ENCODE data around the gene ARL10.
"Not testable (repeated sequence)": the region's sequence is repeated elsewhere in the genome, so short reads cannot be mapped to it uniquely, and the experiment has no call there.

Gene ARL10

DNA sequence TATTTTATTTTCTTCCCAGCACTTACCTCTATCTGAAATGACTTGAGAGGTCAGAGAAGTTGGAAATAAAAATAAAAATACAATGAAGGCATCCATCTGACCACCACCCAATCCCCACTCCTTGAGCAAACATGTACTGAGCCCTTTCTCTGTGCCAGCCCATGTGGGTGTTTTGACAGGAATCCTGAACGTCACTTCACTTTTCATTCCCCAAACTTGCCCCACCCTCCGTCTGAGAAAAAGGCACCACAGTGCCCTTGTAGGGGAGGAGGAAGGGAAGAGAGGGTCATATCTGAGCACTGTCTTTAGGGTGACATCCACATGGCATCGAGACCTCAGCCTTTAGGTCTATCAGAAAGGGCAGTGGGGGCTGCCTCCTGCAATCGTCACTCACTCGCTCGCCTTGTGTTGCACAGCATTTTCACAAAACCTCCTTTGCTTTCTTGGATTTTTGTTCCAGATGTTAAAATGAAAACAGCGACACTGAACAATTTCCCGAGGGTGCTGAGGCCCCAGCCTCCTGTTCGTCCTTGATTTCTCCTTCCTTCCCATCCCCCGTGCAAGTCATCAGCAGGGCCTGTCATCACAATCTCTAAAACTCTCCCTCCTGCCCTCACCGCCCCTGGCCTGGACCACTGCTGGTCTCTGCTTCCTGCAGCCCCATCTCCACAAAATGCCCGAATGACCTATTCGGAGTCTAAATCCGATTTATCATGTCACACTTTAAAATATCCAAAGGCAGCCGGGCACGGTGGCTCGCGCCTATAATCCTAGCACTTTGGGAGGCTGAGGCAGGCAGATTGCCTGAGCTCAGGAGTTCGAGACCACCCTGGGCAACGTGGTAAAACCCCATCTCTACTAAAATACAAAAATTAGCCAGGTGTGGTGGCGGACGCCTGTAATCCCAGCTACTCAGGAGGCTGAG is 36.3 kb downstream of the ARL10 start:
- Histone ChIP-seq H3K4me3 (ENCODE audit: low read depth, low read length) (no peak overlapping the region), H3K27ac (no peak overlapping the region), H3K27me3 (replicated peaks) (no peaks in the 10 kb centered on the region), H3K36me3 (replicated peaks) (peaks cover 9% of the 10 kb centered on the region)
- TF ChIP-seq, protein P1, sequence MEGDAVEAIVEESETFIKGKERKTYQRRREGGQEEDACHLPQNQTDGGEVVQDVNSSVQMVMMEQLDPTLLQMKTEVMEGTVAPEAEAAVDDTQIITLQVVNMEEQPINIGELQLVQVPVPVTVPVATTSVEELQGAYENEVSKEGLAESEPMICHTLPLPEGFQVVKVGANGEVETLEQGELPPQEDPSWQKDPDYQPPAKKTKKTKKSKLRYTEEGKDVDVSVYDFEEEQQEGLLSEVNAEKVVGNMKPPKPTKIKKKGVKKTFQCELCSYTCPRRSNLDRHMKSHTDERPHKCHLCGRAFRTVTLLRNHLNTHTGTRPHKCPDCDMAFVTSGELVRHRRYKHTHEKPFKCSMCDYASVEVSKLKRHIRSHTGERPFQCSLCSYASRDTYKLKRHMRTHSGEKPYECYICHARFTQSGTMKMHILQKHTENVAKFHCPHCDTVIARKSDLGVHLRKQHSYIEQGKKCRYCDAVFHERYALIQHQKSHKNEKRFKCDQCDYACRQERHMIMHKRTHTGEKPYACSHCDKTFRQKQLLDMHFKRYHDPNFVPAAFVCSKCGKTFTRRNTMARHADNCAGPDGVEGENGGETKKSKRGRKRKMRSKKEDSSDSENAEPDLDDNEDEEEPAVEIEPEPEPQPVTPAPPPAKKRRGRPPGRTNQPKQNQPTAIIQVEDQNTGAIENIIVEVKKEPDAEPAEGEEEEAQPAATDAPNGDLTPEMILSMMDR (IDR thresholded peaks at IDR 0.05; ENCODE audit: low read depth, low read length, missing control alignments): no peak
- no peak for DNase-seq
- in situ Hi-C loops (cut with HindIII; ENCODE audit: low pct_ligation_motif_present, low sequenced_read_pairs): no loop called here

DNA sequence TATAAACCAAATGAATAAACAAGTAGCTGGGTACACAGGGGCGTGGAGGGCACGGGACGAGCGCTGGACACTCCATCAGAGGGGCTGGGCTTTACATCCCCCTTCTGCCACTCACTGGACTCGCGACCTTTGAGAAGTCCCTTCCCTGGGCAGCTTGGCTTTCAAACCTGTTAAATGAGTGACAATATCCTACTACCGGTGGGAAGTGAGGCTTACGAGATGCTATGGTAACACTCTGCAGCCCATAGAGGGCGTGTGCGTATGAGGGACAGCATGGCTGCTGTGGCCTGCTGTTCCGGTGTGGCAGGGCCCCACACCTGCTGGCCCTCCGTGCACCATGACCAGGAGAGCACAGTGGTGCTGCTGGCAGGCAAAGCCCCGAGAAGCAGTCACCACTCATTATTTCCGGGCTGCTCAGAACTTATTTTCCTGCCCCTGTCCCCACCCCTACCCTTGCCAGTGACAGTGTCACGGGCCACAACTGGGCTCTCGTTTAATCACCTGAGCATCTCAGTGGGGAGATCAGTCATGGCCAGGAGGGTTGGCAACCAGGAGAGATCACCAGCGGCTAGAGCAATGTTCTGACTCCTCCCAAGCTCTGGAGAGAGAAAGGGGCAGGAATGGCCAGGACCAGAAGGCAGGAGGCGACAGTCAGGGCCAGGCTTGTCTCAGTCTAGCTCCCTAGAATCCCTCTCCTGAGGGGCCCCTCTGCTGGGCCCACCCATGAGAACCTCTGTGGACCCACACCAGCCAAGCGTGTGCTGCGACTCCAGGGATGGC is 40.6 kb downstream of the ARL10 start:
- Histone ChIP-seq H3K27ac (no peak overlapping the region), H3K36me3 (replicated peaks) (peaks cover 14% of the 10 kb centered on the region), H3K27me3 (replicated peaks) (no peaks in the 10 kb centered on the region), H3K4me3 (ENCODE audit: low read depth, low read length) (no peak overlapping the region)
- no peak for DNase-seq
- TF ChIP-seq, protein P1 (IDR thresholded peaks at IDR 0.05; ENCODE audit: low read depth, low read length, missing control alignments): peak; percentile 30
- in situ Hi-C loops (cut with HindIII; ENCODE audit: low pct_ligation_motif_present, low sequenced_read_pairs): no loop called here

DNA sequence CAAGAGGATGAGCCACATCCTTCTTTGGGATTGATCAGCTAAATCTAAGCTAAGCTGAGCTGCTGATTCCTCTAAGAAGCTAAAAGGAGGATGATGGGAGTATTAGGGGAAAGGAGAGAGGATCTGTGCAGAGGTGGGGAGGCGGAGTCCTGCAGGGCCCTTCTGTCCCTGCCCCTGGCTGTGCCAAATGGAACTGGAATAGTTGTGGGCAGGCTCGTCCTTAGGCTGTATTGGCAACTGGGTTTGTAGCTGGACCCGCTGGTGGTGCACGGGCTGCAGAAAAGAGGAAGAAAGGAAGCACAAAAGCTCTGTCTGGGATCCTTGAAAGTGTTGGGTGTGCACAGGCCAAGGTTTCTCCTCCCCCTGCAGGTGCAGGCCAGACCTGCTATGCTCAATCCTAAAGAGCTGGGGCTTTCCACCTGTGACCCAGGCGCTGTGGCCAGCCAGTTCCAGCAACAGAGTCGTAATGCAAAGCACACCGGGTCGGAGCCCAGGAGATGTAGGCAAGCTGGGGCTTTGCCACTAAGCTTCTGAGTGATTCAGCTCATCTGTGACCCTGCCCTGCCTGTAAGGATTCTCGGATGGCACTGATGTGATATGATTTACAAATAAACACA is 41.3 kb downstream of the ARL10 start:
- in situ Hi-C loops (cut with HindIII; ENCODE audit: low pct_ligation_motif_present, low sequenced_read_pairs): no loop called here
- no peaks in the 10 kb centered on the region for H3K27me3 ChIP-seq (replicated peaks)
- TF ChIP-seq, protein P1 (IDR thresholded peaks at IDR 0.05; ENCODE audit: low read depth, low read length, missing control alignments): no peak
- H3K4me3 ChIP-seq (ENCODE audit: low read depth, low read length): no peak overlapping the region
- H3K36me3 ChIP-seq (replicated peaks): peaks cover 14% of the 10 kb centered on the region
- H3K27ac ChIP-seq: no peak overlapping the region
- no peak for DNase-seq

DNA sequence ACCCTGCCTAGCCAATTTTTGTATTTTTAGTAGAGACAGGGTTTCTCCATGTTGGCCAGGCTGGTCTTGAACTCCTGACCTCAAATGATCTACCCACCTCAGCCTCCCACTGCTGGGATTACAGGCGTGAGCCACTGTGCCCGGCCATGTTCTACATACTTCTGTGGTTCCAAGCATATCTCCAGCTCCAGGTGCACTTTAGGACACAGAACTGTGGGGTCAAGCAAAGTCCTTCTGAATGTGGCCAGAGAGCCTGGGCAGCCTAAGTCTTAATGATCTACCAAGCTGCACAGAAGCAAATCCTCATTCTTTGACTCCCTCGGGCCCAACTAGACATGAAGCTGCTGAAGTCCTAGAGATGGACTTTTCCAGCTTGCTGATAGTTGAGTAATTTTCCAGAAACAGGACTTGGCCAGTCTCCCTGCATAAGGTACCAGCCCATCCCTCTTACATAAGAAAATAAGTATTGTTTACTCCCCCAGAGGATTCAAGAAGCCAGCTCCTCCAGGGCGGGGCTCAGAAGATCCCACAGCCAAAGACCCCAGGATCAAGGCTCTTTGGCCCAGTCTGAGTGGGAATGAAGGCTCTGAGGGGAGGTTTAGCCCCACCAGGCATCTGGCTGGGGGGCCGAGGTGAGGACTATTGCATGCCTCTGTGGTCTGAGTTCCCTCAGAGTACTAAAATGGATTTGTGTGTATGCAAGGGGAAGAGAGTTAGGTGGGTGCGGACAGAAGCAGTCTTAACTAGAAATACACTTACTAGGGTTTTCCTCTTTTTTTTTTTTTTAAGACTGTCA is 42.4 kb downstream of the ARL10 start:
- TF ChIP-seq, protein P1 (IDR thresholded peaks at IDR 0.05; ENCODE audit: low read depth, low read length, missing control alignments): no peak
- peaks cover 14% of the 10 kb centered on the region for H3K36me3 ChIP-seq (replicated peaks)

DNA sequence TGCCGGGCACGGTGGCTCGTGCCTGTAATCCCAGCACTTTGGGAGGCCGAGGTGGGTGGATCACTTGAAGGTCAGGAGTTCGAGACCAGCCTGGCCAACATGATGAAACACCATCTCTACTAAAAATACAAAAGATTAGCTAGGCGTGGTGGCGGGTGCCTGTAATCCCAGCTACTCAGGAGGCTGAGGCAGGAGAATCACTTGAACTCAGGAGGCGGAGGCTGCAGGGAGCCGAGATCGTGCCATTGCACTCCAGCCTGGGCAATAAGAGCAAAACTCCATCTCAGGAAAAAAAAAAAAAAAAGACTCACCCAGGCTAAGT is 42.9 kb downstream of the ARL10 start:
- H3K27ac ChIP-seq; in situ Hi-C loops (cut with HindIII; ENCODE audit: low pct_ligation_motif_present, low sequenced_read_pairs); H3K4me3 ChIP-seq (ENCODE audit: low read depth, low read length); H3K27me3 ChIP-seq (replicated peaks); DNase-seq: not testable (repeated sequence)
- H3K36me3 ChIP-seq (replicated peaks): peaks cover 14% of the 10 kb centered on the region

More for the DNA sequence above, 42.4 kb downstream of the ARL10 start:
- no peaks in the 10 kb centered on the region for H3K27me3 ChIP-seq (replicated peaks)
- DNase-seq: no peak
- no peak overlapping the region for H3K4me3 ChIP-seq (ENCODE audit: low read depth, low read length)
- in situ Hi-C loops (cut with HindIII; ENCODE audit: low pct_ligation_motif_present, low sequenced_read_pairs): no loop called here
- no peak overlapping the region for H3K27ac ChIP-seq
